Smooth muscle cell (in vitro differentiated cells): ENCODE results near the gene EVI5L. TPM values are rescaled to one million over a fixed set of nuclear protein-coding genes. Genes with fewer than 3 reads are reported as not detected.

ENCODE experiments used
- DNase-seq: peaks from one replicate; lab custom pipeline; 2025; ENCODE audit not compliant: unreplicated experiment; lab: John Stamatoyannopoulos, UW
- H2AFZ ChIP-seq: fragments of 200-600 bp; sonication (generic); 2 replicates; pipeline ENCODE4 v1.6.0; 2016; ENCODE audit warnings: antibody characterized with exemption, low read depth, mild to moderate bottlenecking
- H3F3A ChIP-seq: fragments of 200-600 bp; sonication (generic); 2 replicates; pipeline ENCODE4 v1.6.0; 2017; ENCODE audit warnings: antibody characterized with exemption, low read depth
- H3K27ac ChIP-seq: fragments of 200-600 bp; sonication (generic); 2 replicates; pipeline ENCODE4 v1.5.1; 2016; ENCODE audit warnings: low read depth, mild to moderate bottlenecking
- H3K27me3 ChIP-seq: fragments of 200-600 bp; sonication (generic); 2 replicates; pipeline ENCODE4 v1.6.1; 2016; ENCODE audit warnings: low read depth, mild to moderate bottlenecking
- H3K36me3 ChIP-seq: fragments of 200-600 bp; sonication (generic); 2 replicates; pipeline ENCODE4 v1.5.1; 2016; ENCODE audit warnings: low read depth
- H3K4me1 ChIP-seq: fragments of 200-600 bp; sonication (generic); 2 replicates; pipeline ENCODE4 v1.5.1; 2016; ENCODE audit warnings: low read depth
- H3K4me2 ChIP-seq: fragments of 200-600 bp; sonication (generic); 2 replicates; pipeline ENCODE4 v1.6.0; 2016; ENCODE audit warnings: mild to moderate bottlenecking
- H3K4me3 ChIP-seq: fragments of 200-600 bp; sonication (generic); 2 replicates; pipeline ENCODE4 v1.5.1; 2016; ENCODE audit warnings: mild to moderate bottlenecking
- H3K79me2 ChIP-seq: fragments of 200-600 bp; sonication (generic); 2 replicates; pipeline ENCODE4 v1.6.0; 2016; ENCODE audit warnings: low read depth, mild to moderate bottlenecking
- H3K9ac ChIP-seq: fragments of 200-600 bp; sonication (generic); 2 replicates; pipeline ENCODE4 v1.6.0; 2016; ENCODE audit warnings: low read depth
- H3K9me3 ChIP-seq: fragments of 200-600 bp; sonication (generic); replicated peaks from 2 replicates; pipeline ENCODE4 v1.5.1; 2016; ENCODE audit warnings: low read depth
- H4K20me1 ChIP-seq: fragments of 200-600 bp; sonication (generic); 2 replicates; pipeline ENCODE4 v1.6.0; 2016; ENCODE audit warnings: low read depth
- WGBS: methylation state at CpG from one replicate; pipeline ENCODE4 v1.1.7; 2016; ENCODE audit warnings: low lambda C conversion rate; 5-methylcytosine and 5-hydroxymethylcytosine counted together
- polyA plus RNA-seq: library from polyadenylated mRNA; unstranded; fragments of >200 nt; fragmentation: Nextera tagmentation; extraction: Ambion mirVana; gene quantifications from 2 replicates; pipeline ENCODE4 v1.2.1, GENCODE V29; 2016
- total RNA-seq: library from RNA; depleted of rRNA; stranded (reverse); fragments of >200 nt; gene quantifications from 2 replicates; pipeline ENCODE4 v1.2.3, GENCODE V29; 2014
- TF ChIP-seq, protein P1 (sequence below): fragments of 200-600 bp; sonication (generic); IDR thresholded peaks from 2 replicates; pipeline ENCODE4 v1.5.1; 2017; ENCODE audit warnings: borderline replicate concordance, mild to moderate bottlenecking, antibody characterized with exemption; ENCODE audit not compliant: insufficient read depth, poor library complexity, severe bottlenecking

EVI5L gene
- total and polyA plus RNA-seq, 2 experiments from 2014 or later, result 8.8 to 21.2 TPM

DNA sequence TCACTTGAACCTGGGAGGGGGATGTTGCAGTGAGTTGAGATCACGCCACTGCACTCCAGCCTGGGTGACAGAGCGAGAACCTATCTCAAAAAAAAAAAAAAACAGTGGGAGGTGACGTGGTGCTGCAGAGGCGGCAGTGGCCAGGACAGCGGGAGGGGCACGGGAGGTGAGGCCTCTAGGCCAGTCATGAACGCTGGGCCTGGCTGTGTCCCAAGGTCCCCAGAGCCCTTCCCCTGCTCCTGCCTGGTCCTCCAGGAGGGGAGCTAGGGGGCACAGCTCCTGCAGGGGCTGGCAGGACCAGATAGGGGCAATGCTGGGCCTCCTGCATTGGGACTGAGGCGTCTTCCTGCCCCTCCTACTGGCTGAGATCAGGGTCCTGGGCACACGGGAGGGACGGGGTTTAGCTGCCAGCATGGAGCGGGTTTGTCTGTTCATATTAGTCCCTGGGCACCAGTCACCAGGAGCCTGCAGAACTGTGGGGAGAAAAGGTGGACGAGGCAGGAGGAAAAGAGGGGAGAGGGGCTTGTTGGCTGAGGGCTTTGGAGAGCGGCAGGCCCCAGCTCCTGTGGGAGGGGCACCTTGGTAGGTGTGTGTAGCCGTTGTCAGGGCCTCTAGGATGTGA, 78.2 kb downstream of the EVI5L start:
- peaks cover 37% of the 10 kb centered on the region for H3K79me2 ChIP-seq
- no peaks in the 10 kb centered on the region for H3K9me3 ChIP-seq
- peaks cover 65% of the 10 kb centered on the region for H4K20me1 ChIP-seq
- no peak overlapping the region for H2AFZ ChIP-seq
- 91% methylated on average over 14 of the region's 14 CpGs for WGBS
- DNase-seq, result no peak
- H3K9ac ChIP-seq, result no peak overlapping the region
- no peaks in the 10 kb centered on the region for H3K36me3 ChIP-seq
- H3K4me3 ChIP-seq, result no peak overlapping the region
- no peaks in the 10 kb centered on the region for H3F3A ChIP-seq
- TF ChIP-seq, protein P1, sequence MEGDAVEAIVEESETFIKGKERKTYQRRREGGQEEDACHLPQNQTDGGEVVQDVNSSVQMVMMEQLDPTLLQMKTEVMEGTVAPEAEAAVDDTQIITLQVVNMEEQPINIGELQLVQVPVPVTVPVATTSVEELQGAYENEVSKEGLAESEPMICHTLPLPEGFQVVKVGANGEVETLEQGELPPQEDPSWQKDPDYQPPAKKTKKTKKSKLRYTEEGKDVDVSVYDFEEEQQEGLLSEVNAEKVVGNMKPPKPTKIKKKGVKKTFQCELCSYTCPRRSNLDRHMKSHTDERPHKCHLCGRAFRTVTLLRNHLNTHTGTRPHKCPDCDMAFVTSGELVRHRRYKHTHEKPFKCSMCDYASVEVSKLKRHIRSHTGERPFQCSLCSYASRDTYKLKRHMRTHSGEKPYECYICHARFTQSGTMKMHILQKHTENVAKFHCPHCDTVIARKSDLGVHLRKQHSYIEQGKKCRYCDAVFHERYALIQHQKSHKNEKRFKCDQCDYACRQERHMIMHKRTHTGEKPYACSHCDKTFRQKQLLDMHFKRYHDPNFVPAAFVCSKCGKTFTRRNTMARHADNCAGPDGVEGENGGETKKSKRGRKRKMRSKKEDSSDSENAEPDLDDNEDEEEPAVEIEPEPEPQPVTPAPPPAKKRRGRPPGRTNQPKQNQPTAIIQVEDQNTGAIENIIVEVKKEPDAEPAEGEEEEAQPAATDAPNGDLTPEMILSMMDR, result no peak
- H3K4me1 ChIP-seq, result peaks cover 10% of the 10 kb centered on the region
- H3K27ac ChIP-seq, result no peak overlapping the region
- H3K4me2 ChIP-seq, result no peak overlapping the region
- H3K27me3 ChIP-seq, result no peaks in the 10 kb centered on the region

DNA sequence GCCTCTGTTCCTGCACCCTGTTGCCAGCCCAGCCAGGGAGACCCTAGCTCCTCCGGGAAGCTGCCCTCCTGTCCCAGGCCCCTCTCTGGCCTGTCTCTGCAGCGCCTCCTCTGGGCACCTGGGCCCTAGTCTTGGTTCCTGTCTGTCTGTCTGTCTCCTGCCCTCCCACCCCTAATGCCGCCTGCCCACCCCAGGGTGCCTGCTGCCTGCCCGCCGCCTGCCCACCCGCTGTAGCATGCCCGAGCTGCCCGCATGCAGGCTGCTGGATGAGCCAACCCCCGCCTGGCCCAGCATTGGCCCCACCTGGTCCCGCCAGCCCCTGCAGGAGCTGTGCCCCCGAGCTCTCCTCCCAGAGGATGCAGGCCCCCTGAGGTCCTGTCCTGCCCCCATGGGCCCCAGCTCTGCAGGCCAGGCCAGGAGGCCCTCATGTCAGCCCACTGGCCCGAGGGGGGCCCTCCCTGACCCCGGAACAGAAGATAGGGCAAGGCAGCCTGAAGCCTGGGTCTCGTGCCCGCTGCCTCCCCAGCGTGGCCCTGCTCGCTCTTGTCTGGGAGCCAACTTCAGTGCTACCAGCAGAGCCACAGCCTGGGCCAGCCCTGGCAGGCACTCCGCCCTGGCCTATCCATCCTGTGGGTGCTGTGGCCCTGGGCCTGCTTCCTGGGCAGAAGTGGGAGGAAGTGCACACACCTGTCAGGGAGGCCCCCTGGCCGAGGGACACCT, 78.9 kb downstream of the EVI5L start:
- no peak for DNase-seq
- no peaks in the 10 kb centered on the region for H3K27me3 ChIP-seq
- no peak overlapping the region for H3K9ac ChIP-seq
- H3K4me3 ChIP-seq, result no peak overlapping the region
- TF ChIP-seq, protein P1, result no peak
- H3F3A ChIP-seq, result no peaks in the 10 kb centered on the region
- no peak overlapping the region for H3K27ac ChIP-seq
- peaks cover 37% of the 10 kb centered on the region for H3K79me2 ChIP-seq
- H3K36me3 ChIP-seq, result no peaks in the 10 kb centered on the region
- peaks cover 10% of the 10 kb centered on the region for H3K4me1 ChIP-seq
- H3K9me3 ChIP-seq, result no peaks in the 10 kb centered on the region
- no peak overlapping the region for H3K4me2 ChIP-seq
- 92% methylated on average over 19 of the region's 19 CpGs for WGBS
- H2AFZ ChIP-seq, result no peak overlapping the region
- H4K20me1 ChIP-seq, result peaks cover 65% of the 10 kb centered on the region

DNA sequence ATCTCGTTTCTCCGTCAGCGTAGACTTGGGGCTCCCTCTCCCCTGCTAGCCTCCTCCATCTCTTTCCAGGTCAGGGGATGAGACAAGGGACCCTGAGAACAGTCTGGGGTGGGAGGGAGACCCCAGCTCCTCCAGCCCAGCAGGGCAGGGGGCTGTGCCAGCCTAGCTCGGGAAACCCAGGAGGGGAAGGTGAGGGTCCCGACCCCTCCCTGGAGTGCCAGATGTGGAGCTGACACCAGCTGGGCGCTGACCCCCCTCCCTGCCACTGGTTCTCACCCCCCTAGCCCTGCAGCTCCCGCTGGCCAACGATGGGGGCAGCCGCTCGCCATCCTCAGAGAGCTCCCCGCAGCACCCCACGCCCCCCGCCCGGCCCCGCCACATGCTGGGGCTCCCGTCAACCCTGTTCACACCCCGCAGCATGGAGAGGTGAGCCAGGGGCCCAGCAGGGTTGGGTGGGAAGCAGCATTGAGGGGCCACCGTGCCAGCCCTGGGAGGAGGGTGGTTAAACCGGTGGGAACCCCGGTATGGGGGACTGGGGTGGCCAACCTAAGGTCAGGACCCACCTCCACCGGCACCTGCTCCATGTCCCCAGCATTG, 79.6 kb downstream of the EVI5L start:
- WGBS, result 98% methylated on average over 19 of the region's 21 CpGs
- Histone ChIP-seq H3K27me3 (no peaks in the 10 kb centered on the region), H3K36me3 (no peaks in the 10 kb centered on the region), H3K9ac (no peak overlapping the region), H3K4me2 (no peak overlapping the region), H3K4me3 (no peak overlapping the region), H3K4me1 (peaks cover 7% of the 10 kb centered on the region), H3K27ac (no peak overlapping the region), H3K79me2 (peaks cover 31% of the 10 kb centered on the region), H3K9me3 (no peaks in the 10 kb centered on the region), H3F3A (no peaks in the 10 kb centered on the region), H4K20me1 (peaks cover 60% of the 10 kb centered on the region), H2AFZ (no peak overlapping the region)
- no peak for DNase-seq
- TF ChIP-seq, protein P1, result no peak
